H1 (cell line): ENCODE results near the gene STK39. TPM values are rescaled to one million over a fixed set of nuclear protein-coding genes. Genes with fewer than 3 reads are reported as not detected.

Experiments
- BRCA1 ChIP-seq: IDR thresholded peaks from 2 replicates; pipeline ENCODE4 v1.6.1; 2012; ENCODE audit warnings: low read depth, low read length, improper control_type of control experiment
- CBX5 ChIP-seq: fragments of 300-800, 300-1000 bp; sonication (generic); IDR thresholded peaks from 2 replicates; pipeline ENCODE4 v1.7.1; 2016; ENCODE audit warnings: antibody characterized with exemption, low read length, low read depth
- EGR1 ChIP-seq: IDR thresholded peaks from 2 replicates; pipeline ENCODE4 v1.6.1; 2011; ENCODE audit warnings: low read depth, low read length, borderline replicate concordance
- GABPA ChIP-seq: IDR thresholded peaks from 2 replicates; pipeline ENCODE4 v1.6.1; 2011; ENCODE audit warnings: mild to moderate bottlenecking, low read length, moderate library complexity, borderline replicate concordance; ENCODE audit not compliant: insufficient read depth
- HDAC2 ChIP-seq, 2 experiments: fragments of 300-600 bp in 1 of 2; sonication (generic) in 1 of 2; IDR thresholded peaks; 2 replicates each; pipeline ENCODE4 v1.6.1; 2011 to 2012; ENCODE audit warnings: low read depth in 2 of 2, low read length in 2 of 2, mild to moderate bottlenecking in 2 of 2, moderate library complexity in 2 of 2, borderline replicate concordance in 1 of 2, inconsistent platforms in 1 of 2
- KDM4A ChIP-seq: IDR thresholded peaks from one replicate; pipeline ENCODE4 v1.7.1; 2012; ENCODE audit warnings: low read depth, mild to moderate bottlenecking, moderate library complexity, low read length, inconsistent platforms; ENCODE audit not compliant: severe bottlenecking
- NANOG ChIP-seq: IDR thresholded peaks from 2 replicates; pipeline ENCODE4 v1.6.1; 2011; ENCODE audit warnings: low read length, low read depth, mild to moderate bottlenecking, inconsistent platforms; ENCODE audit not compliant: insufficient read depth, poor library complexity, severe bottlenecking
- POU5F1 ChIP-seq: IDR thresholded peaks from 2 replicates; pipeline ENCODE4 v1.6.1; 2011; ENCODE audit warnings: low read depth, mild to moderate bottlenecking, low read length, moderate library complexity
- RXRA ChIP-seq: IDR thresholded peaks from 2 replicates; pipeline ENCODE4 v1.6.1; 2011; ENCODE audit warnings: low read depth, mild to moderate bottlenecking, low read length, moderate library complexity; ENCODE audit not compliant: insufficient read depth
- TCF12 ChIP-seq: IDR thresholded peaks from 2 replicates; pipeline ENCODE4 v1.6.1; 2011; ENCODE audit warnings: low read depth, mild to moderate bottlenecking, low read length
- ZNF274 ChIP-seq: IDR thresholded peaks from 2 replicates; pipeline ENCODE4 v1.7.0; 2012; ENCODE audit warnings: low read length, borderline replicate concordance; ENCODE audit errors: extremely low read depth
- polyA plus RNA-seq, 7 experiments: library from polyadenylated mRNA; depleted of rRNA in 3 of 7; stranded (reverse) in 5 of 7; unstranded in 2 of 7; fragments of >200 nt in 5 of 7; fragments of 200-250 nt in 2 of 7; gene quantifications; 1 replicate in 5 of 7; 2 replicates in 1 of 7; 4 replicates in 1 of 7; pipeline versions ENCODE4 v1.2.1 to v1.2.3, GENCODE V29; 2011 to 2013; ENCODE audit warnings: missing spikeins in 2 of 7, mixed read lengths in 2 of 7
- total RNA-seq: library from RNA; stranded (reverse); fragmentation: NEBNext Ultra II Directional; extraction: Animal tissue kit (Norgen Biotek cat#: 25700); gene quantifications from 2 replicates; pipeline ENCODE4 v1.2.1, GENCODE V29; 2021
- TF ChIP-seq, protein P1 (sequence below): fragments of 300-600 bp; sonication (generic); IDR thresholded peaks from 2 replicates; pipeline ENCODE4 v1.7.1; 2012; ENCODE audit warnings: low read length, moderate library complexity, mild to moderate bottlenecking, inconsistent platforms; ENCODE audit not compliant: insufficient replicate concordance

Gene STK39
- total and polyA plus RNA-seq, 2 of the 8 experiments (the other 6 are each of a cell fraction or from before 2014, with no cell fraction given): 13.7 to 23.8 TPM

DNA sequence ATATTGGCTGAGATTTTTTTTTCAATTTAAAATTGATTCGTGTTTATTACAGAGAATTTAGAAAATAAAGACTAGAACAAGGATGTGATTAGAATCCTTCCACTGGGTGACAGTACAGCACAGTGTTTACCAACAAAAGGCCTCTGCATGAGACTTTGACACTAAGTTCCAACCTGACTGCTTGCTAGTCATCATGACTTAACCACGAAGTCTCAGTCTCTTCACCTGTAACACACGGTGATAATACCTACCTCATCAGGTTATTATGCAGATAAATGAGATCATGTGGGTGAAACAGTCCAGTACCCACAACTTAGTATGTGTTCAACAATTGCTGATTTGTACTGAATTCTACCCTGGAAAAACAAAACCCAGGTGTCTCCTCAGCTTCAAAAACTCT is 151.2 kb downstream of the STK39 start (continued):
- TF ChIP-seq, protein P1, sequence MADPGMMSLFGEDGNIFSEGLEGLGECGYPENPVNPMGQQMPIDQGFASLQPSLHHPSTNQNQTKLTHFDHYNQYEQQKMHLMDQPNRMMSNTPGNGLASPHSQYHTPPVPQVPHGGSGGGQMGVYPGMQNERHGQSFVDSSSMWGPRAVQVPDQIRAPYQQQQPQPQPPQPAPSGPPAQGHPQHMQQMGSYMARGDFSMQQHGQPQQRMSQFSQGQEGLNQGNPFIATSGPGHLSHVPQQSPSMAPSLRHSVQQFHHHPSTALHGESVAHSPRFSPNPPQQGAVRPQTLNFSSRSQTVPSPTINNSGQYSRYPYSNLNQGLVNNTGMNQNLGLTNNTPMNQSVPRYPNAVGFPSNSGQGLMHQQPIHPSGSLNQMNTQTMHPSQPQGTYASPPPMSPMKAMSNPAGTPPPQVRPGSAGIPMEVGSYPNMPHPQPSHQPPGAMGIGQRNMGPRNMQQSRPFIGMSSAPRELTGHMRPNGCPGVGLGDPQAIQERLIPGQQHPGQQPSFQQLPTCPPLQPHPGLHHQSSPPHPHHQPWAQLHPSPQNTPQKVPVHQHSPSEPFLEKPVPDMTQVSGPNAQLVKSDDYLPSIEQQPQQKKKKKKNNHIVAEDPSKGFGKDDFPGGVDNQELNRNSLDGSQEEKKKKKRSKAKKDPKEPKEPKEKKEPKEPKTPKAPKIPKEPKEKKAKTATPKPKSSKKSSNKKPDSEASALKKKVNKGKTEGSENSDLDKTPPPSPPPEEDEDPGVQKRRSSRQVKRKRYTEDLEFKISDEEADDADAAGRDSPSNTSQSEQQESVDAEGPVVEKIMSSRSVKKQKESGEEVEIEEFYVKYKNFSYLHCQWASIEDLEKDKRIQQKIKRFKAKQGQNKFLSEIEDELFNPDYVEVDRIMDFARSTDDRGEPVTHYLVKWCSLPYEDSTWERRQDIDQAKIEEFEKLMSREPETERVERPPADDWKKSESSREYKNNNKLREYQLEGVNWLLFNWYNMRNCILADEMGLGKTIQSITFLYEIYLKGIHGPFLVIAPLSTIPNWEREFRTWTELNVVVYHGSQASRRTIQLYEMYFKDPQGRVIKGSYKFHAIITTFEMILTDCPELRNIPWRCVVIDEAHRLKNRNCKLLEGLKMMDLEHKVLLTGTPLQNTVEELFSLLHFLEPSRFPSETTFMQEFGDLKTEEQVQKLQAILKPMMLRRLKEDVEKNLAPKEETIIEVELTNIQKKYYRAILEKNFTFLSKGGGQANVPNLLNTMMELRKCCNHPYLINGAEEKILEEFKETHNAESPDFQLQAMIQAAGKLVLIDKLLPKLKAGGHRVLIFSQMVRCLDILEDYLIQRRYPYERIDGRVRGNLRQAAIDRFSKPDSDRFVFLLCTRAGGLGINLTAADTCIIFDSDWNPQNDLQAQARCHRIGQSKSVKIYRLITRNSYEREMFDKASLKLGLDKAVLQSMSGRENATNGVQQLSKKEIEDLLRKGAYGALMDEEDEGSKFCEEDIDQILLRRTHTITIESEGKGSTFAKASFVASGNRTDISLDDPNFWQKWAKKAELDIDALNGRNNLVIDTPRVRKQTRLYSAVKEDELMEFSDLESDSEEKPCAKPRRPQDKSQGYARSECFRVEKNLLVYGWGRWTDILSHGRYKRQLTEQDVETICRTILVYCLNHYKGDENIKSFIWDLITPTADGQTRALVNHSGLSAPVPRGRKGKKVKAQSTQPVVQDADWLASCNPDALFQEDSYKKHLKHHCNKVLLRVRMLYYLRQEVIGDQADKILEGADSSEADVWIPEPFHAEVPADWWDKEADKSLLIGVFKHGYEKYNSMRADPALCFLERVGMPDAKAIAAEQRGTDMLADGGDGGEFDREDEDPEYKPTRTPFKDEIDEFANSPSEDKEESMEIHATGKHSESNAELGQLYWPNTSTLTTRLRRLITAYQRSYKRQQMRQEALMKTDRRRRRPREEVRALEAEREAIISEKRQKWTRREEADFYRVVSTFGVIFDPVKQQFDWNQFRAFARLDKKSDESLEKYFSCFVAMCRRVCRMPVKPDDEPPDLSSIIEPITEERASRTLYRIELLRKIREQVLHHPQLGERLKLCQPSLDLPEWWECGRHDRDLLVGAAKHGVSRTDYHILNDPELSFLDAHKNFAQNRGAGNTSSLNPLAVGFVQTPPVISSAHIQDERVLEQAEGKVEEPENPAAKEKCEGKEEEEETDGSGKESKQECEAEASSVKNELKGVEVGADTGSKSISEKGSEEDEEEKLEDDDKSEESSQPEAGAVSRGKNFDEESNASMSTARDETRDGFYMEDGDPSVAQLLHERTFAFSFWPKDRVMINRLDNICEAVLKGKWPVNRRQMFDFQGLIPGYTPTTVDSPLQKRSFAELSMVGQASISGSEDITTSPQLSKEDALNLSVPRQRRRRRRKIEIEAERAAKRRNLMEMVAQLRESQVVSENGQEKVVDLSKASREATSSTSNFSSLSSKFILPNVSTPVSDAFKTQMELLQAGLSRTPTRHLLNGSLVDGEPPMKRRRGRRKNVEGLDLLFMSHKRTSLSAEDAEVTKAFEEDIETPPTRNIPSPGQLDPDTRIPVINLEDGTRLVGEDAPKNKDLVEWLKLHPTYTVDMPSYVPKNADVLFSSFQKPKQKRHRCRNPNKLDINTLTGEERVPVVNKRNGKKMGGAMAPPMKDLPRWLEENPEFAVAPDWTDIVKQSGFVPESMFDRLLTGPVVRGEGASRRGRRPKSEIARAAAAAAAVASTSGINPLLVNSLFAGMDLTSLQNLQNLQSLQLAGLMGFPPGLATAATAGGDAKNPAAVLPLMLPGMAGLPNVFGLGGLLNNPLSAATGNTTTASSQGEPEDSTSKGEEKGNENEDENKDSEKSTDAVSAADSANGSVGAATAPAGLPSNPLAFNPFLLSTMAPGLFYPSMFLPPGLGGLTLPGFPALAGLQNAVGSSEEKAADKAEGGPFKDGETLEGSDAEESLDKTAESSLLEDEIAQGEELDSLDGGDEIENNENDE: no peak
- TF ChIP-seq RXRA: no peak
- TF ChIP-seq EGR1: no peak
- TF ChIP-seq CBX5: no peak
- no peak for TF ChIP-seq ZNF274
- TF ChIP-seq HDAC2 (IDR thresholded peaks at IDR 0.05; ENCODE audit: borderline replicate concordance in 1 of 2, low read depth in 2 of 2, low read length in 2 of 2): no peak
- TF ChIP-seq BRCA1: no peak
- no peak for TF ChIP-seq KDM4A
- no peak for TF ChIP-seq POU5F1
- TF ChIP-seq TCF12: no peak
- no peak for TF ChIP-seq GABPA
- no peak for TF ChIP-seq NANOG
